AG09319 (cell line): ENCODE data around the gene SETDB2.

Source experiments
- DNase-seq: peaks from one replicate; pipeline ENCODE4 v3.0.0-alpha.2; 2010; ENCODE audit warnings: low read depth; ENCODE audit errors: extremely low read depth
- TF ChIP-seq, protein P1 (sequence below): IDR thresholded peaks from 2 replicates; pipeline ENCODE4 v1.5.1; 2011; ENCODE audit warnings: low read depth, mild to moderate bottlenecking, inconsistent platforms, low read length, moderate library complexity

The SETDB2 gene

DNA sequence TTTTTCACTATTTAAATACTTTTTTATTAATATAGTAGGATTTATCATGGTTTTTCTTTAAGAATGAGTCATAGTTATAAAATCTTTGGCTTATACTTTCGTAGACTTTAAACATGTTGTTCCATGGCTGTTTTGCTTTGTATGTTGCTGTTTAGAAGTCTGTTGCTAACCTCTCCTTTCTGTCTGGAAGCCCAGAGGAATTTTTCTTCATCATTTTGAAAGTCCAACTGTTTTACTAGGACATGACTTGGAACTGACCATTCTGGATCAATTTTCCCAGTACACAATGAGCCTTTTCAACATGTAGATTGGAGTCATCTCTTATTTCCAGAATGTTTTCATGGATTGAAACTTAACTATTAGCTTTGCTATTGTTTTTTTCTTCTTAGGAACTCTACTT, 8.1 kb upstream of the SETDB2 start:
- DNase-seq: no peak
- TF ChIP-seq, protein P1, sequence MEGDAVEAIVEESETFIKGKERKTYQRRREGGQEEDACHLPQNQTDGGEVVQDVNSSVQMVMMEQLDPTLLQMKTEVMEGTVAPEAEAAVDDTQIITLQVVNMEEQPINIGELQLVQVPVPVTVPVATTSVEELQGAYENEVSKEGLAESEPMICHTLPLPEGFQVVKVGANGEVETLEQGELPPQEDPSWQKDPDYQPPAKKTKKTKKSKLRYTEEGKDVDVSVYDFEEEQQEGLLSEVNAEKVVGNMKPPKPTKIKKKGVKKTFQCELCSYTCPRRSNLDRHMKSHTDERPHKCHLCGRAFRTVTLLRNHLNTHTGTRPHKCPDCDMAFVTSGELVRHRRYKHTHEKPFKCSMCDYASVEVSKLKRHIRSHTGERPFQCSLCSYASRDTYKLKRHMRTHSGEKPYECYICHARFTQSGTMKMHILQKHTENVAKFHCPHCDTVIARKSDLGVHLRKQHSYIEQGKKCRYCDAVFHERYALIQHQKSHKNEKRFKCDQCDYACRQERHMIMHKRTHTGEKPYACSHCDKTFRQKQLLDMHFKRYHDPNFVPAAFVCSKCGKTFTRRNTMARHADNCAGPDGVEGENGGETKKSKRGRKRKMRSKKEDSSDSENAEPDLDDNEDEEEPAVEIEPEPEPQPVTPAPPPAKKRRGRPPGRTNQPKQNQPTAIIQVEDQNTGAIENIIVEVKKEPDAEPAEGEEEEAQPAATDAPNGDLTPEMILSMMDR: no peak

DNA sequence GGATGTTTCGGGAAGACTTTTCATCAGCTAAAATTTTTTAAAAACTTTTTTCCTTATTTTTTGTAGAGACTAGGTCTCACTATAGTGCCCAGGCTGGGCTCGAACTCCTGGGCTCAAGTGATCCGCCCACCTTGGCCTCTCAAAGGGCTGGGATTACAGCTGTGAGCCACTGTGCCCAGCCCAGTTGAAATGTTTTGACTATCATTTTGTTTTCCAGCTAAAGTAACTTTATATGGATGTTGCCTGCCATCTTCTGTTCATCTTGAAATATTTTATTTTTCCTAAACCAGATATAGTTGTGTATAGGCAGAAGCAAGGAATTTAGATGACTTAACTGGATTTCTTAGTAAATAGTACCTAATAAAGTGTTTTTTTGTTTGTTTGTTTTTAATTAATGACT, 7.2 kb upstream of the SETDB2 start:
- TF ChIP-seq, protein P1: peak; percentile 10; the same call in 1 of the 2 replicates
- DNase-seq: peak; percentile 35

DNA sequence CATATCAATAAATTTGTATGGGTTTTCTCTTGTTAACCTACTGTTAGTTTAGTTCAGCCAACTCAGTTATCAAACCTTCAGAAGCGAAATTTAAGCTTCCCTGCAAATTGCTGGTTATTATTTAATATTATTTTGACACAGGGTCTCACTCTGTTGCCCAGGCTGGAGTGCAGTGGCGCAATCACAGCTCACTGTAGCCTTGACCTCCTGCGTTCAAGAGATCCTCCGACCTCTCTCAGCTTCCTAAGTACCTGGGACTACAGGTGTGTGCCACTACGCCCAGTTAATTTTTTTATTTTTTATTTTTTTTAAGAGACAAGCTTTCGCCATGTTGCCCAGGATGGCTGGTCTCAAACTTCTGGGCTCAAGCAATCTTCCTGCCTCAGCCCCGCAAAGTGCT, 6.4 kb upstream of the SETDB2 start:
- DNase-seq: no peak
- TF ChIP-seq, protein P1: no peak

GRCh38 chr13:49439609-49440008, 4.5 kb upstream of the SETDB2 start:
- DNase-seq: no peak
- TF ChIP-seq, protein P1: no peak

GRCh38 chr13:49441312-49441711, 2.8 kb upstream of the SETDB2 start:
- TF ChIP-seq, protein P1: no peak

GRCh38 chr13:49441846-49442245, 2.2 kb upstream of the SETDB2 start:
- TF ChIP-seq, protein P1: no peak
- DNase-seq: no peak

More at GRCh38 chr13:49441312-49441711, 2.8 kb upstream of the SETDB2 start:
- DNase-seq: no peak

DNA sequence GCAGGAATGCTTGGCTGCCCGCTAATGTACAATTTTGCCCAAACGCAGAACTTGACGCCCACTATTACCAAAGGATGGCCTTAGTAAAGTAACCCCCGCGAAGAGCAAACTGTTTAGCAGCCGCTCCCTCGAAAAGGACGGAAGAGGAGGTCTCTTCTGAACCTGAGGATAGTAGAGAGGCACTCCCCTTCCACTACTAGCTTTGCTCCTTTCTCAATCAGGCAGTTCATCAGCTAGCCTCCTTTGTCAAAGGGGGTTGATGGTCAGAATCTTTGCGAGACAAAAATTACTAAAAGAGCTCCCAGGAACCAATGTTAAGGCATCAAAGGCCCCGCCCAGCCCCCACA, 744 bp upstream of the SETDB2 start:
- TF ChIP-seq, protein P1: no peak
- no peak for DNase-seq
